T-helper 22 cell (primary cell): ENCODE measurements around the gene ZBTB47.

Source experiments
- DNase-seq: peaks from one replicate; pipeline ENCODE4 v3.0.0-alpha.2; 2020; ENCODE audit warnings: low read depth

ZBTB47 gene

DNA sequence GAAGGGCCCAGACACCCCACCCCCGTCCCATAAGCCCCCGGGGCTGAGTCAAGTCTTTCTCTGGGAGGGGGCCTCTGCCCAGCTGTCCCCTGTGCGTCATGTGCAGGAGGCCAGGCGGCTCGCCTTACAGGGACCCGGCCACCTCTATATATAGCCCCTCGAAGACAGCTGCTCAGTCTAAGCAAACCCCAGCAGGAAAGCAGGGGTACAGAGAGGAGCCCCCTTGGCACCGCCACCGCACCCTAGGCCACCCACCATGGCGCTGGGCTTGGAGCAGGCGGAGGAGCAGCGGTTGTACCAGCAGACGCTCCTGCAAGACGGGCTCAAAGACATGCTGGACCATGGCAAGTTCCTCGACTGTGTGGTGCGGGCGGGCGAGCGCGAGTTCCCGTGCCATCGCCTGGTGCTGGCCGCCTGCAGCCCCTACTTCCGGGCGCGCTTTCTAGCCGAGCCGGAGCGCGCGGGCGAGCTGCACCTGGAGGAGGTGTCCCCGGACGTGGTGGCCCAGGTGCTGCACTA is 31.9 kb downstream of the ZBTB47 start, which contains the start of gene KLHL40:
Gene KLHL40, plus strand, starts transcription at position 175 of the 519 bp plus-strand sequence. Its CDS starts 82 bp downstream, at position 257.
- no peak for DNase-seq

DNA sequence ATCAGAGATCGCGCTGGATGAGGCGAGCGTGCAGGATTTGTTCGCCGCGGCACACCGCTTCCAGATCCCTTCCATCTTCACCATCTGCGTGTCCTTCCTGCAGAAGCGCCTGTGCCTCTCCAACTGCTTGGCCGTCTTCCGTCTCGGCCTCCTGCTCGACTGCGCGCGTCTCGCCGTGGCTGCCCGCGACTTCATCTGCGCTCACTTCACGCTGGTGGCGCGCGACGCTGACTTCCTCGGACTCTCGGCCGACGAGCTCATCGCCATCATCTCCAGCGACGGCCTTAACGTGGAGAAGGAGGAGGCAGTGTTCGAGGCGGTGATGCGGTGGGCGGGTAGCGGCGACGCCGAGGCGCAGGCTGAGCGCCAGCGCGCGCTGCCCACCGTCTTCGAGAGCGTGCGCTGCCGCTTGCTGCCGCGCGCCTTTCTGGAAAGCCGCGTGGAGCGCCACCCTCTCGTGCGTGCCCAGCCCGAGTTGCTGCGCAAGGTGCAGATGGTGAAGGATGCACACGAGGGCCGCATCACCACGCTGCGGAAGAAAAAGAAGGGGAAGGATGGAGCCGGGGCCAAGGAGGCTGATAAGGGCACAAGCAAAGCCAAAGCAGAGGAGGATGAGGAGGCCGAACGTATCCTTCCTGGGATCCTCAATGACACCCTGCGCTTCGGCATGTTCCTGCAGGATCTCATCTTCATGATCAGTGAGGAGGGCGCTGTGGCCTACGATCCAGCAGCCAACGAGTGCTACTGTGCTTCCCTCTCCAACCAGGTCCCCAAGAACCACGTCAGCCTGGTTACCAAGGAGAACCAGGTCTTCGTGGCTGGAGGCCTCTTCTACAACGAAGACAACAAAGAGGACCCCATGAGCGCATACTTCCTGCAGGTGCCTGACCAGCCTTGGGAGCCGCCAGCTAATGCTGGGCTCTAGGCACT is 32.7 kb downstream of the ZBTB47 start:
- no peak for DNase-seq

- no peak for DNase-seq
These were observed 33.5 kb downstream of the ZBTB47 start for GRCh38 chr3:42686832-42687650.

GRCh38 chr3:42688016-42688415 is 34.5 kb downstream of the ZBTB47 start:
- no peak for DNase-seq

GRCh38 chr3:42688487-42689420 is 35.3 kb downstream of the ZBTB47 start:
- DNase-seq: no peak

DNA sequence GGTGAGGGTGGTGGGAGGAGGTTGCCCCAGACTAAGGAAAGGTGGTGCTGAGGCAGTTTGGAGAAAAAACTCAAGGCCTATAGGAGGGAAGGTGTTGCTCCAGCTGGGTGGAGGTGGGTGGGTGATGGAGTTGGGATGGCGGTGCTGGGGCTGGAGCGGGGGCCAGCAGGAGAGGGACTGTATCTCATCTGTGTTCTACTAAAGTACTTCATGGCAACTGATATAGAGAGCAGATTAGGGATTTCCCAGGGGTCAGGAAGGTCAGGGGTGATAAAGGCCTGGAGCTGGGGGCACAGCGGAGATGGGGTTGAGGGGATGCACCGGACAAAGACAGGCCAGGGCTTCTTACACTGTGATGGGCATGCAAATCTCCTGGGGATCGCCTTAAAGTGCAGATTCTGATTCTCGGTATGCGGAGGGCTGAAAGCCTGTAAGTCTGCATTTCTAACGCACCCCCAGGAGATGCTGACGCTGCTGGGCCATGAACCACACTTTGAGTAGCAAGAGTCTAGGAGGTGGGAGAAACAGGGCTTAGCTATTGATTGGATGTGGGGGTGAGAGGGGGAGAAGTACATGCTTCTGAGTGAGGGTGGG is 36.0 kb downstream of the ZBTB47 start:
- no peak for DNase-seq

GRCh38 chr3:42690191-42690590 is 36.7 kb downstream of the ZBTB47 start:
- no peak for DNase-seq

- DNase-seq: no peak
These were observed 37.5 kb downstream of the ZBTB47 start for GRCh38 chr3:42690766-42691680.

DNA sequence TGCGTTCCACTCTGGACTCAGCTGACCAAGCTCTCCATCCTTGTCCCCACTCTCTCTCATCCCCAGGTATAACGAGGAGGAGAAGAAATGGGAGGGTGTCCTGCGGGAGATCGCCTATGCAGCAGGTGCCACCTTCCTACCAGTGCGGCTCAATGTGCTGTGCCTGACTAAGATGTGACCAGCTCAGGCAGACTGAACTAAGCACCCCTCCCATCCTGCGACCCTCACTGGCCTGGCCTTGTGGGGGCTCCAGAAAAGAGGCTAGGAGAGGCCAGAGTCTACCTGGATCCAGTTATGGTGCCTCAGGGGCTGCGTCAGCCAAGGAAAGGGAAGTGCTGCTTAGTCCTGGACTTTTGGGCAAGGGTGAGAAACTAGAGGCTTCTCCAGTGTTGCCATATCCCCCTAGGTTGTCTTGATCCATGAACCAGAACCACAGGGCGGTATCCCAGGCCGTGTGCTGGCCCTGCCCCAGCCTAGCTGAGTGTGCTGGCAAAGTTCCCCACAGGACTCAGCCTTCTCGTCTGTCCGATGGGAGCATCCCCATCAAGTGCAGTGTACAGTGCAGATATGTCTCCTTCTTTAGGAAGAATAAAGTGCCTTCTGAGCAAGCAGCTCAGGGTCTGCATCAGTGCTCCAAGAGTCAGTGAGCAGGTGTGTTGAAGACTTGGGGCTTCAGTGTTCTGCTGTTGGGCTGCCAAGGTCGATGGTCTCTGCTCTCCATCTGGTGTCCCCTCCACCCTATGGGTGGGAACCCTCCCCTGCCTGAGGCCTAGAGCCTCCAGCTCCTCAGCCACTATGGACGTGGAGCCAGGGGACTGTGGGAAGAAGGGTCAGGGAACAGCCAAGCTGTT is 38.5 kb downstream of the ZBTB47 start:
- no peak for DNase-seq

DNA sequence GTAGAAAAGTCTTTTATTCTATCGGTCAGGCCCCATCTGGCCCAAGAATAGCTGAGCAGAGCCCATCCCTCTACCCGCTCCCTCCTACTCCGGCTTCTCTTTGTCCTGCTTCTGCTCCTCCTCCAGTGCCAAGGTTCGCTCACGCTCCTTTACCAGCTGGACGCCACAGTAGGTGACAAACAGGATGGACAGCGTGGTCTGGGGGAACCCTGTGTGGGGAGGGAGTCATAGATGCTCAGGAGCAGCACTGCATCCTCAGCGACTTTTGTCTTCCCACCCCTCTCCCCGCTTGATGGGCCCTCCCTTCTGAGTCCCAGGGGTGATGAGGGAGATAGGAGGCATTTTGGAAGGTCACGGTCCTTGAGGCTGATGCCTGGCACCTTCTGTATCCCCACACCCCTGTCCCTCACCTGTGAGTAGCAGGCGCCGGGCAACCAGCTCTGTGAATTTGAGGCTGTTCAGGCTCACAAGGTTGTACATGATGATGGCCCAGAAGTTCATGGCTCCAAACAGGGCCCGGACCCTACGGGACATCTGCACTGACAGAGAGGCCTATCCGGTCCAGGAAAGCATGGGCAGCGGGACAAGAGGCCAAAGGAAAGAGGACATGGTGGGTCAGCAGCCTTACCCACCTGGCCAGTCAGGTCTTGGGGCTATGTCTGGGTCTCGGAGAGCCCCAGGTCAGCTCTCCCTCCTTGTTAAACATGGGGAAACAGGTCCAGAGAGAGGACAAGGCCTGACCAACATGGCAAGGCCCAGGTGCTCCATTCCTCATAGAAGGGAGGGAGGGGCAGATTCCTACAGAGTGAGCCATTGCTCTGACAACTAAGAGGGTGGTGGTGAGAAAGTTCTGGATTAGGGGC is 39.4 kb downstream of the ZBTB47 start:
- no peak for DNase-seq

- no peak for DNase-seq
These were observed 40.0 kb downstream of the ZBTB47 start for GRCh38 chr3:42693530-42693930.

DNA sequence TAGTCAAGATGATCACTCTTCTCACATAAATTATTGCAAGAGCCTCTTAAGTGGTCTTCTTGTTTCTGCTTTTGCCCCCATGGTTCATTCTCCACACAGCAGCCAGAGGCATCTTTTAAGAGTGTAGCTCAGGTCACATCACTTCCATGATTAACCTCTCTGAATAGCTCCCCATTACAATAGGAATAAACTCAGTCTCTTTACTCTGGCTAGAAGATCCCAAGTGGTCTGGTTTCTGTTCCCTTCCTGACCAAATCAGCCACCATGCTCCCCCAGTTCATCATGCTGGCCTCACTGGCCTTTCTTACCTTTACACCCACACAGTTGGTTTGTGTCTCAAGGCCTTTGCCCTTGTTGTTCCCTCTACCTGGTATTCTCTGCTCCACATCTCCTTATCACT is 40.9 kb downstream of the ZBTB47 start:
- DNase-seq: no peak

DNA sequence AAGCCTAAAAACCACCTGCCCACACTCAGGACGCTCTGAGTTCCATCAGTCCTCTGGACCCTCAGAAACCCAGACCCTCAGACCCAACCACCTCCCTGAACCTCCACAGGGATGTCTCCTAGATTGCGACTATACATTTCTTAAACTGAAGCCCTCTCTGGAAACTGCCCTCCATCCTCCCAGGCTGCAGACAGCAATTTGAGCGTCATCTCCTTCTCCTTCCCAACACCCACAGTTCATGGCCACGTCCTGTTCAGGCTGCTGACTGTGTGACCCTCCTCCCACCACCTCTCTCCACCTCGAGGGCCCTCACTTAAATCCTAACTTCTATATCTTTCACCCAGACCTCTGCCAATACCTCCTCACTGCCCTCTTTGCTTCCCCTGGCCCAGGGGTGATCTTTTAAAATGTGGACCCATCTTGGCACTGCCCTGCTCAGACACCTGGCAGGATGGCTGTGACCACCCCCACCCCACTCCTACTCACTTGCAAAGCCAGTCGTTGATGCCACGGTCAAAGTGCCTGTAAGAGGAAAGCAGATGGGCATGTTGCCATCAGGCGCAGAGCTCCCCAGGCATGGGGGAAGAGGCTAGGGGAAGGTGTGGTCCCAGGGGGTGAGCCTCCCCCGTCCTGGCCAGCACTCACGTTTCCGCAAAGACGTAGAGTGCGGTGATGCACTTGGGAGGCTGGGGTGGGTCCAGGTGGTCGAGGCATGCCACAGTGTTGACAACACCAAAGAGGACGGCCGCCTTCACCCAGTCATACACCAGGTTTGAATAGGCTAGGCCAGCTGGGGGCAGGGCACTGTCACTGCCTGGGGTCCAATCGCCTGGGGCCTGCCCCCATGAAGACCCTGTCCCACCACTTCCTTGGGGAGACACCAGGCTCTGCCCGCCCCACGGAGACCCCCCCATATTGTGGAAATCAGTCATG is 43.1 kb downstream of the ZBTB47 start:
- DNase-seq: no peak

- no peak for DNase-seq
These were observed 44.0 kb downstream of the ZBTB47 start for GRCh38 chr3:42697289-42698051.

- DNase-seq: no peak
These were observed 44.9 kb downstream of the ZBTB47 start for GRCh38 chr3:42698216-42698910.

GRCh38 chr3:42698911-42699230 is 45.4 kb downstream of the ZBTB47 start:
- no peak for DNase-seq
